ENCODE measurements around the gene ASPDH.

Gene ASPDH

GRCh38 chr19:50513746-50514345, at the start of gene ASPDH:
Gene ASPDH, minus strand, starts transcription at chr19:50513913. Its CDS starts 90 bp downstream, at chr19:50513823.
- DNase-seq (ENCODE audit: low read depth in 1 of 2, low spot score in 1 of 2) = no peak

GRCh38 chr19:50562996-50563395, 49.3 kb upstream of the ASPDH start:
- DNase-seq (ENCODE audit: low read depth in 1 of 2, low spot score in 1 of 2) = no peak

DNA sequence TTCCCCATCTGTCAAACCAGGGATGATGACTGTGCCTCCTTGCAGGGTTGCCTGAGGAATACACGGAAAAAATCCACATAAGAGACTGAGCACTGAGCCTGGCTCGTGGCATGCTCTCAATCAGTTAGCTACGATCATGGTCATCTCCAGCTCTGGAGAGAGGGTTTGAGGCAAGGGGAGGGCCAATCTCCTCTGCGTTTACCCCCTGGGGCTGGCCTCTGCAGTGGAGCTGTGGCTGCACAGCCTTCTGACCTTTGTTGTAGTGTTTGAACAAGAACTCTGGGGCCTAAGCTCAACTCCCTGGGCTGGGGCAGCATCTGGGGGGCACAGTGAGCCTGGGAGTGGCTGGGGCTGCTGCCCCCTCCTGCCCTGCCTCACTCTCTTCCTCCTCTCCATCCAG, 48.6 kb upstream of the ASPDH start:
- DNase-seq (ENCODE audit: low read depth in 1 of 2, low spot score in 1 of 2) = no peak

- no peak for DNase-seq (ENCODE audit: low read depth in 1 of 2, low spot score in 1 of 2)
Measured at GRCh38 chr19:50559636-50560035, 45.9 kb upstream of the ASPDH start.

DNA sequence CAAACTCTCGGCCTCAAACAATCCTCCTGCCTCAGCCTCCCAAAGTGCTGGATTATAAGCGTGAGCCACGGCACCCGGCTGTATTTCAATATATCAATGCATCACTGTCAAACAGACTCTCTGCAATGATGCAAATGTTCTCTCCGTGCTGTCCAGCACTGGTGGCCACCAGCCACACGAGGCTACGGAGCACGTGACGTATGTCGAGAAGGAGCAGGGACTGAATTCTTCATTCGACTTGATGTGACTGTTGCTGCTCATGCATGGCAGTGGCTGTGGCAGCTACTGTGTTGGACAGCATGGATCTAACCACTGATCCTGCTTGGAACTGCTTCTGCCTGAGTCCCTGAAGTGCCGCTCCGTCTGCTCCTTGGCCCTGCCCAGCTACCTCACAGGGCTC, 44.7 kb upstream of the ASPDH start:
- no peak for DNase-seq (ENCODE audit: low read depth in 1 of 2, low spot score in 1 of 2)

DNA sequence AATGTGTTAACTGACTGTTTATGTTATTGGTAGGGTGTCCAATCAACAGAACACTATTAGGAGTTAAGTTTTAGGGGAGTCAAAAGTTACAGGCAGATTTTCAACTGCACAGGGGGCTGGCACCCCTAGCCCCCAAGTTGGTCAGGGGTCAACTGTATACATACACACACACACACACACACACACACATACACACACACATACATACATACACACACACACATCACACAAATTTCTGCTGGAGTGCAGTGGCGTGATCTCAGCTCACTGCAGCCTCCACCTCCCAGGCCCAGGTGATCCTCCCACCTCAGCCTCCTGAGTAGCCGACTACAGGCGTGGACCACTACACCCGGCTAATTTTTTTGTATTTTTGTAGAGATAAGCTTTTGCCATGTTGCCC, 44.3 kb upstream of the ASPDH start:
- no peak for DNase-seq (ENCODE audit: low read depth in 1 of 2, low spot score in 1 of 2)

GRCh38 chr19:50557009-50557613, 43.4 kb upstream of the ASPDH start:
- DNase-seq (ENCODE audit: low read depth in 1 of 2, low spot score in 1 of 2) = no peak

DNA sequence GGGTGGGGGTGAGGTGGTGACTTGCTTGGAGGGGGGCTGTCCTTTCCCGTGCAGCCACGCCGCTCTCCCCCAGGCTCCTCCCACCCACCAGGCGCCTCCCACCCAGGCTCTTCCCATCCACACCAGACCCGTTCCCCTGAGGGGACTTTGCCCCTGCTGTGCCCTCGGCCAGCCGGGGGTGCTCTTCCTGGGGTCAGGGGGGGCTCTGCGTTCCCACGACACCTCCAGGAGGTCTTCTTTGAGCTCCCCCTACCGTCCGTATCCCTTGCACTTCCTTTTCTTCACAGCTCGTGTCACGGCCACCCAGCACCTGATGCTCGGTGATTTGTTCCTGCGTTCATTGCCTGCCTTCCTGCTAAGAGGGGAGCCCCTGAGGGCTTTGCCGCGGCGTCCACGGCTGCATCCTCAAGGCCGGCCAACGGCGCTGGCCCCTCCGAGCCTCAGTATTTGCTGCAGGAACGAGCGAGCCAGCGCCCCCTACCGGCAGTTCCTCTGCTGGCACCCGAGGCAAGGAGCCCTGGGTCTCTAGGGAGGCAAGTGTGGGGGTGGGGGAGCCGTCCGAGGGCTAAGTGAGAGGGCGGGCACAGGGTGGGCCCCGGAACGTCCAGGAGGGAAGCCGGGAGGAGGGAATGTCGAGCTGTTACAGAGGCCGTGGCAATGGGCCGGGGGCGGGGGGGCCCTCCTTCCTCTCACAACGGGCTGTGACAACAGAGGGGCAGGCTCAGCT, 42.7 kb upstream of the ASPDH start:
- peak; percentile 62 to 63 for DNase-seq (ENCODE audit: low read depth in 1 of 2, low spot score in 1 of 2)

DNA sequence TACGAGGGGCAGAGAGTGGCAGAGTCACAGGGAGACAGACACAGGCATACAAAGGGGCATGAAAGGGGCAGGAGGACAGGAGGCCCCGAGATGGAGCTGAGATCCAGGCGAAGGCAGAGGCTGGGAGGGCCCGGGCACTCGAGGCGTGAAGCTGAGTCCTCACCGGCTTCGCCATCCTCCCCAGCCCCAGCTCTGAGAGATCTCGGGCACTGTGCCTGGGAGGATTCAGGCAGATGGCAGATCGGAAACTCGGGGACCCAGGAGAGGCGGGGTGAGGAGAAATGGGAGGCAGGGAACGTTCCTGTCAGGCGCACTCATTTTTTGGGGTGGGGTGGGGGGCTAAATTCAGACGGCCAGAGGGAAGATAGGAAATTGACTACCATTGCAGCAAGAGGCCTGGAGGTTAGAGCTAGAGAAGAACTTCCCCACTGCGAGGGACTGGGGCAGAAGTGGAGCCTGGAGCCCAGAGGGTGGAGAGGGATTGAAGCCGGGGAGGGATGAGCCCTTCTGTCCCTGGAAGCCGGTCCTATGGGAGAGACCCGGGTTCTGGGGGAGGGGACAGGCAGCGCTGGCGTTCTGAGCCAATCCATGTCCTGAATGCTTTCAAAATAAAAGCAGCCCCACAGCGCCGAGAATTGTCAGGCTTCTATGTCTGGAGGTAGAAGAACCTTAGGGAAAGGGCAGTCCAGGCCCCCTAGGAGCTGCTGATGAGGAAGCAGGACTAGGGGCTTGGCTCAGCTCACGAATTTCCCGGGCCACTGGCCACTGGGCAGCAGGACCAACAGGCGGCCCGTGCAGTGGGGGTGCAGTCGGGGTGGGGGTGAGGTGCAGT, 42.0 kb upstream of the ASPDH start:
- DNase-seq (ENCODE audit: low read depth in 1 of 2, low spot score in 1 of 2) = no peak

GRCh38 chr19:50555033-50555432, 41.3 kb upstream of the ASPDH start:
- no peak for DNase-seq (ENCODE audit: low read depth in 1 of 2, low spot score in 1 of 2)

DNA sequence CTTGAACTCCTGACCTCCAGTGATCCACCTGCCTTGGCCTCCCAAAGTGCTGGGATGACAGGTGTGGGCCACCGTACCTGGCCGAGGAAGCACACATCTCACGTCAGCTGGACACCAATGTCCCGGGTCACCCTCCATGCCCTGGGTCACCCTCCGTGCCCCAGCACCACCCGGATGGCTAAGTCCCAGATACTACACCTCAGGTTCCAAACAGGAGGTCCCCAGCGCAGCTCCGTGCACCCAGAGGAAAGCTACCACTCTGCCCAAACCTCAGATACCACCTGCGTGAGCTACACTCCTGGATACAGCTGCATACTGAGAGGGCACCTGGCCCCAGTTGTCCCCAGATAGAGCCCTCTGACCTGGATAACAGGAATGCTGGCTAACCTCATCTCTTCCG, 40.5 kb upstream of the ASPDH start:
- DNase-seq (ENCODE audit: low read depth in 1 of 2, low spot score in 1 of 2) = no peak

DNA sequence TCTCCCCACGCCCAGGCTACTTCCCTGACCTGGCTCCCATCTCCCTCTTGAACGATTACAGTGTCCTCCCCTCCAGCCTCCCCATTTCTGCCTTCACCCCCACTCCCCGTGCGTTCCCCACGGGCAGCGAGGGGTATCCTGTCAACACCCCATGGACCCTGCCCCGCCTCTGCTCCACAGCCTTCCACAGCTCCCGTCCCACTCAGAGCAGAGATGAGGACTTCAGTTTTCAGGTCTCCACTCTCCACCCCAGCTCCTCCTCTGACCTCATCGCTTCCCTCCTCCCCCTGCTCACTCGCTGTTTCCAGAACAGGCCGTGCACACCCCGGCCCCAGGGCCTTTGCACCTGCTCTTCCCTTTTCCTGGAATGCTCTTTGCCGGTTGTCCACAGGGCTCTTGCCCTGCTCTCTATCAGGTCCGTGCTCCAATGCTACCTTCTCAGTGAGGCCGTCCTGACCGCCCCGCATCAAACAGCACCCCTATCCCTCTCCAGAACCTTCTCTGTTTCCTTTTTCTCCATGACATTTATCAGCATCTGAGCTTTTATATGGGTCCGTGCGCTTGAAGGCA, 39.5 kb upstream of the ASPDH start:
- no peak for DNase-seq (ENCODE audit: low read depth in 1 of 2, low spot score in 1 of 2)

GRCh38 chr19:50552540-50552939, 38.8 kb upstream of the ASPDH start:
- no peak for DNase-seq (ENCODE audit: low read depth in 1 of 2, low spot score in 1 of 2)

DNA sequence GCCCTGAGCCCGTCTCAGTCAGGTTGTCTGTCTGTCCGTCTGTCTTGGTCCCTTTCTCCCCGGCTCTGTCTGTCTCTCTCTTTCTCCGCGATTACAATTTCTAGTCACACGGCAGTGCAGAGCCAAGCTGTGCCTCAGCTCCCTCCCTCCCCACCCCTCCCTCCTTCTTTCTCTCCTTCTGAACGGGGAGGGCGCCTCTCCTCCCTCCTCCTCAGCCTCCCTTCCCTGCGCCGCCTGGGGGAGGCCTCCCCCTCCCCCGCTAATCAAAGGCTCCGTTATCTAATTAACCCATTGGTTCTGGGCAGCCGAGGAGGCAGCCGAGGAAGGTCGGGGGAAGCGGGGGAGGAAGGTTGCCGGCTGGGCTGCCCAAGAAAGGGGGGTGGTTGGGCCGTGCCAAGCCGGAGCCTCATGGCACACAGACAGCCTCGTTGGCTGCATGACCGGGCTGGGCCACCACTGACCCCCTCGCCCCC, 38.0 kb upstream of the ASPDH start:
- DNase-seq (ENCODE audit: low read depth in 1 of 2, low spot score in 1 of 2) = no peak

GRCh38 chr19:50551034-50551714, 37.5 kb upstream of the ASPDH start:
- DNase-seq (ENCODE audit: low read depth in 1 of 2, low spot score in 1 of 2) = no peak

DNA sequence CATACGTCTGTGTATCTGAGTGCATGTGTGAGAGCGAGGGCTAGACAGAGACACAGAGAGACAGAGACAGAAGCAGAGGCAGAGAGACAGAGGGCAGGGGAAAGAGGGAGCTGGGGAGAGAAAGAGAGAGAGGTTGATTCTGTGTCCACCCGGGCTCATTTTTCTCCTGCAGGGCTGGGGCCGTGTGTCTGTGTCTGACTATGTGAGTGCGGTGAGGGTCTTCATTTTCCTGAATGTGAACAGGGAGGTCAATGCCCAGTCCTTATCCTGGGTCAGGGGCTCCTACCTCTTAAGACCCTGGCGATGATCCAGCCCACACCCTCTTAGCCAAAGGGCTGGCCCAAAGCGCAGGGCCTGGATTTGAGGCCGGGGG, 36.9 kb upstream of the ASPDH start:
- DNase-seq (ENCODE audit: low read depth in 1 of 2, low spot score in 1 of 2) = no peak

- no peak for DNase-seq (ENCODE audit: low read depth in 1 of 2, low spot score in 1 of 2)
Measured at GRCh38 chr19:50549927-50550593, 36.3 kb upstream of the ASPDH start.

GRCh38 chr19:50549059-50549926, 35.6 kb upstream of the ASPDH start:
- DNase-seq (ENCODE audit: low read depth in 1 of 2, low spot score in 1 of 2) = no peak

Measured in activated CD4-positive, alpha-beta T cell treated with anti-CD3 and anti-CD28 coated beads, Interleukin-2, amount 50 U/mL, for 24 hours (primary cell).